LNCAP (cell line): ENCODE results near the gene RETN.

Experiments
- CTCF ChIP-seq: fragments of 450-650 bp; IDR thresholded peaks from 2 replicates; pipeline ENCODE4 v1.5.1; 2017; ENCODE audit warnings: mild to moderate bottlenecking

RETN gene

DNA sequence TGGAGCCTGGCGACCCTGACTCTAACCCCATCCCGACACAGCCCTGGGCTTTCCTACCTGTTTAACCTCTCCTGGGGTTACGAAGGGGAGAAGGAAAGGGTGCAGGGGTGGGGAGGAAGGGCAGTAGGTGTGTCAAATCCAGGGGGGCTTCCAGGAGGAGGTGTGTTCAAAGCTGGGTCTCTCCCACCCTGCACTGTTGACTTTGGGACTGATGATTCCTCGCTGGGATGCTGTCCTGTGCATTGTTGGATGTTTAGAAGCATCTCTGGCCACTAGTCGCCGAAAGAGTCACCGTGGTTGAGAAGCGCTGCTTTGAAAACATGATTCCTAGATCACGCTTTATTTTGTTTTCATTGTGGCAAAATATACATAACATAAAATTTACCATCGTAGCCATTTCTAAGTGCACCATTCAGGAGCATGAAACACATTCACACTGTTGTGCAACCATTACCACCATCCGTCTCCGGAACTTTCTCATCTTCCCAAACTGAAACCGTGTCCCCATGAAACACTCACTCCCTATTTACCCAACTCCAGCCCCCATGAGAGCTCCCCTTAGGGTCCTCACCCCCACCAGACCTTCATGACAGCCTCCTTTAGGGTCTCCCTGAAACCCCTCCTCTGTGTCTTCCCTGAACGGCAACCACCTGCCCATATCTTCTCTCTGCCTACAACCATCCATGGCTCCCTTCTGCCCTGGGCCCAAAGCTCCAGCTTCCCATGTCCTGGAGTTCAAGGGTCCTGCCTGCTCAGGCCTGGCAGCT is 37.5 kb downstream of the RETN start:
- no peak for TF ChIP-seq CTCF

DNA sequence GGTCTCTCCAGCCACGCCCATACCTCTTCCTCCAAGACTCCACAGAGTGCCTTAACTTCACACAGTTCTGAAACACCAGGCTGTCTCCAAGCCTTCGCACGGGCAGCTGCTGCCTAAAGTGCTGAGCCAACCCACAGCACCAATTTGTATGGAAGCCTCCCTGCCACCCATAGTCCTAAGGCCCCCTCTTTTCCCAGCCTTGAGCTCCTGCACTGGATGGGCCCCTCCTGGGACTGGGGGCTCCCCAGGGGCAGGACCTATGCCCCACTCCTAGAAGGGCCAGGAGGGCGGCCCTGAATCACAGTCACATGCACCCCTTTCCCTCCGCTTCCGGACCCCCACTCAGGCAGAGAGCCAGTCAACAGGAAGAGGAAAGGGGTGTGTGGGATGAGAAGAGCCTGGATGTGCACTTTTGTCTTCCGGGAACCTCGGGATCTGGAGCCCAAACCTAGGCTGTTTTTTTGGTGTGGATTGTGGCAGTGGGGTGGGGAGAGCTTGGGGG is 38.2 kb downstream of the RETN start:
- no peak for TF ChIP-seq CTCF

DNA sequence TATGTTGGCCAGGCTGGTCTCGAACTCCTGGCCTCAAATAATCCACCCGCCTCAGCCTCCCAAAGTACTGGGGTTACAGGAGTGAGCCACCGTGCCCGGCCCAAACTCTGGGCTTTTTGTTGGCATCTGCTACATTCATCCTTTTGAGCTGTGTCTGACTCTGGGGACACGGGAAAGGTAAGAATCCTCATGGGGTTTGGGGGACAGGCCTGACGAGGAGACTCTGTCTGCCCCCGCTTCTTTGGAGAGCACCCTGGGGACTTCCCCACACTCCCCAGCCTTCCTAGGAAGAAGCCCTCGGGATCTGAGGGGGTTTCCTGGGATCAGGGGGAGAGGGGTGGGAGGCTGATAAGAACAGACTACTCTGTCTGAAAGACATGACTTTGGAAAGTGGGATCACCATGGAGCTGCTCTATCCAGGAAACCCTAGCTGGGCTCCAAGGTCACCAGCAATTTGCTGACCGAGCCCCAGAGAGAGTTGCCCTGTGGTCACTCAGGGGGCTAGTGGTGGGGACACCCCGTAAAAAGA is 41.1 kb downstream of the RETN start:
- TF ChIP-seq CTCF, result no peak

DNA sequence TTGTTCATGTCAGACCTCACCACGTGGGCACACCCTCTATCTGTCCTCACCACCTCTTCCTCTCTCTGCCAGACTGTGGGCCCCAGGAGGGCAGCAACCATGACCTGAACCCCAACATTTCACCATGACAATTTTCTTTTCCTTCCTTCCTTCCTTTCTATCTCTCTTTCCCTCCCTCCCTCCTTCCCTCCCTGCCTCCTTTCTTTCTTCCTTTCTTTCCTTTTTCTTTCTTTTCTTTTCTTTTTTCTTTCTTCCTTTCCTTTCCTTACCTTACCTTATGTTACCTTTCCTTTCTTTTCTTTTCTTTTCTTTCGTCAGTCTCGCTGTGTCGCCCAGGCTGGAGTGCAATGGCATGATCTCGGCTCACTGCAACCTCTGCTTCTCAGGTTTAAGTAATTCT is 41.8 kb downstream of the RETN start:
- TF ChIP-seq CTCF, result no peak

GRCh38 chr19:7715671-7716070 is 46.8 kb downstream of the RETN start:
- TF ChIP-seq CTCF, result no peak

DNA sequence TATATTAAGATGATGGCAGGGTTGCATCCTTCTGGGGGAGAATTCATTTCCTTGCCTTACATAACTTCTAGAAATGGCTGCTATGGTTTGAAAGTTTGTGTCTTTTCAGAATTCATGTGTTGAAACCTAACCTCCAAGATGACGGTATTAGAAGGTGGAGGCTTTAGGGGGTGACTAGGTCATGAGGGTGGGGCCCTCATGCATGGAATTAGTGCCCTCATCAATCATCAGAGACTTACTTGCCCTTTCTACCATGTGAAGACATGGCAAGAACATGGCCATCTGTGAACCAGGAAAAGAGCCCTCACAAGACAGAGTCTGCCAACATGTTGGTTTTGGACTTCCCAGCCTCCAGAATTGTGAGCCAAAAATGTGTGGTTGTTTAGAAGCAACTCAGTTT is 47.9 kb downstream of the RETN start:
- no peak for TF ChIP-seq CTCF

DNA sequence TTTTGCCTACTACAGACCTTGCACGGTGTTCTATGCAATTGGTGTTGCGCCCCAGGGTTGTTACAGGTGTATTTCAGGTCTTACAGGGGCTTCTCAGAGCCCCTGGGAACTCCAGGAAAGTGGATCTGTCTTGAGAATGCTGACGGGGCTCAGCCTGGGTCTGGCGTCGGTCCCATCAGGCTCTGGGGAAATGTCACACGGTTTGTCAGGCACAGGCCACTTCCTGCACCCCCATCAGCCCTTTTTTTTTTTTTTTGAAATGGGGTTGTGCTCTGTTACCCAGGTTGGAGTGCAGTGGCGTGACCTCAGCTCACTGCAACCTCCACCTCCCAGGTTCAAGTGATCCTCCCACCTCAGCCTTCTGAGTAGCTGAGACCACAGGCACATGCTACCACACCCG is 49.8 kb downstream of the RETN start:
- no peak for TF ChIP-seq CTCF
